ENCODE results near the gene DPYSL5.

GRCh38 chr2:26801796-26802195 is 46.1 kb upstream of the DPYSL5 start:
- TF ChIP-seq, protein P1, sequence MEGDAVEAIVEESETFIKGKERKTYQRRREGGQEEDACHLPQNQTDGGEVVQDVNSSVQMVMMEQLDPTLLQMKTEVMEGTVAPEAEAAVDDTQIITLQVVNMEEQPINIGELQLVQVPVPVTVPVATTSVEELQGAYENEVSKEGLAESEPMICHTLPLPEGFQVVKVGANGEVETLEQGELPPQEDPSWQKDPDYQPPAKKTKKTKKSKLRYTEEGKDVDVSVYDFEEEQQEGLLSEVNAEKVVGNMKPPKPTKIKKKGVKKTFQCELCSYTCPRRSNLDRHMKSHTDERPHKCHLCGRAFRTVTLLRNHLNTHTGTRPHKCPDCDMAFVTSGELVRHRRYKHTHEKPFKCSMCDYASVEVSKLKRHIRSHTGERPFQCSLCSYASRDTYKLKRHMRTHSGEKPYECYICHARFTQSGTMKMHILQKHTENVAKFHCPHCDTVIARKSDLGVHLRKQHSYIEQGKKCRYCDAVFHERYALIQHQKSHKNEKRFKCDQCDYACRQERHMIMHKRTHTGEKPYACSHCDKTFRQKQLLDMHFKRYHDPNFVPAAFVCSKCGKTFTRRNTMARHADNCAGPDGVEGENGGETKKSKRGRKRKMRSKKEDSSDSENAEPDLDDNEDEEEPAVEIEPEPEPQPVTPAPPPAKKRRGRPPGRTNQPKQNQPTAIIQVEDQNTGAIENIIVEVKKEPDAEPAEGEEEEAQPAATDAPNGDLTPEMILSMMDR (IDR thresholded peaks at IDR 0.05), result no peak
- no peak for TF ChIP-seq POLR2A (IDR thresholded peaks at IDR 0.05)

Data from body of pancreas (tissue), 4 donors.